Type B pancreatic cell (in vitro differentiated cells): Measurements from ENCODE around the gene CCR3. TPM values are rescaled to one million over a fixed set of nuclear protein-coding genes. Genes with fewer than 3 reads are reported as not detected.

ENCODE experiments used
- DNase-seq: peaks from one replicate; pipeline ENCODE4 v3.0.0; 2021; ENCODE audit warnings: mixed read lengths; ENCODE audit not compliant: unreplicated experiment; ENCODE audit errors: extremely low spot score
- H3K27ac Mint-ChIP-seq: 2 replicates; pipeline ENCODE4 v1.8.0; 2021; ENCODE audit warnings: mild to moderate bottlenecking, mixed read lengths
- H3K27me3 Mint-ChIP-seq: 2 replicates; pipeline ENCODE4 v1.8.0; 2021; ENCODE audit warnings: mixed read lengths
- H3K36me3 Mint-ChIP-seq: 2 replicates; pipeline ENCODE4 v1.8.0; 2021; ENCODE audit warnings: mixed read lengths
- H3K4me1 Mint-ChIP-seq: one replicate; pipeline ENCODE4 v1.8.0; 2021; ENCODE audit warnings: mixed read lengths; ENCODE audit not compliant: unreplicated experiment
- H3K4me3 Mint-ChIP-seq: 2 replicates; pipeline ENCODE4 v1.8.0; 2021; ENCODE audit warnings: mild to moderate bottlenecking, mixed read lengths
- H3K9me3 Mint-ChIP-seq: 2 replicates; pipeline ENCODE4 v1.8.0; 2021; ENCODE audit warnings: mixed read lengths
- total RNA-seq: library from RNA; stranded (reverse); gene quantifications from 2 replicates; pipeline ENCODE4 v1.2.1, GENCODE V29; 2021; ENCODE audit warnings: low replicate concordance
- TF ChIP-seq, protein P1 (sequence below): fragments of 200-600 bp; sonication (generic); conservative IDR thresholded peaks from 2 replicates; pipeline ENCODE4 v1.5.0; 2021; ENCODE audit warnings: antibody characterized with exemption, mild to moderate bottlenecking

CCR3 gene
- total RNA-seq, 1 donor from 2014 or later = not detected

DNA sequence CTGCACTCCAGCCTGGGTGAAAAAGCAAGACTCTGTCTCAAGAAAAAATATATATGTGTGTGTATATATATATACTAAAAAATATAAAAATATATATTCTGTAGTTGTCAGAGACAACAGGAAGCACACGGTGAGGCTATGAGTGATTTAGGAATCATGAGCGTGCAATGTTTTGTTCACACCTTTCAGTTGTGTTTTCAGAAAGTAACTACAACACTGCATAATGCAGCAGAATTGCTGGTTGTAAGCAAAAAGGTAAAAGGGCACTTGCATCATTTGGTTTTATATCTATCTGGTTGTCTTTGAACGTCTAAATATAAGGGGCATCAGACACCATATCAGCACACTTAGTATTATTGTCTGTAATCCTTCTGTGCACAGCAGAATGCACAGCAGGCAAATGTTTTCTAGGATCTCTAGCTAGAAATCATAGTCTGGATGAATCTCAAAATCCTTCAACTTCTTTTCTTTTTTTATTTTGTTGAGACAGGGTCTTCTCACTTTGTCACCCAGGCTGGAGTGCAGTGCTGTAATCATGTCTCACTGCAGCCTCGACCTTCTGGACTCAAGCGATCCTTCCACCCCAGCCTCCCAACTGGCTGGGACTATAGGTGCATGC, 44.8 kb downstream of the CCR3 start:
- TF ChIP-seq, protein P1, sequence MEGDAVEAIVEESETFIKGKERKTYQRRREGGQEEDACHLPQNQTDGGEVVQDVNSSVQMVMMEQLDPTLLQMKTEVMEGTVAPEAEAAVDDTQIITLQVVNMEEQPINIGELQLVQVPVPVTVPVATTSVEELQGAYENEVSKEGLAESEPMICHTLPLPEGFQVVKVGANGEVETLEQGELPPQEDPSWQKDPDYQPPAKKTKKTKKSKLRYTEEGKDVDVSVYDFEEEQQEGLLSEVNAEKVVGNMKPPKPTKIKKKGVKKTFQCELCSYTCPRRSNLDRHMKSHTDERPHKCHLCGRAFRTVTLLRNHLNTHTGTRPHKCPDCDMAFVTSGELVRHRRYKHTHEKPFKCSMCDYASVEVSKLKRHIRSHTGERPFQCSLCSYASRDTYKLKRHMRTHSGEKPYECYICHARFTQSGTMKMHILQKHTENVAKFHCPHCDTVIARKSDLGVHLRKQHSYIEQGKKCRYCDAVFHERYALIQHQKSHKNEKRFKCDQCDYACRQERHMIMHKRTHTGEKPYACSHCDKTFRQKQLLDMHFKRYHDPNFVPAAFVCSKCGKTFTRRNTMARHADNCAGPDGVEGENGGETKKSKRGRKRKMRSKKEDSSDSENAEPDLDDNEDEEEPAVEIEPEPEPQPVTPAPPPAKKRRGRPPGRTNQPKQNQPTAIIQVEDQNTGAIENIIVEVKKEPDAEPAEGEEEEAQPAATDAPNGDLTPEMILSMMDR = no peak
- H3K4me1 Mint-ChIP-seq = no peaks in the 10 kb centered on the region
- no peak for DNase-seq
- peaks cover 7% of the 10 kb centered on the region for H3K27me3 Mint-ChIP-seq
- no peaks in the 10 kb centered on the region for H3K9me3 Mint-ChIP-seq
- H3K4me3 Mint-ChIP-seq = no peak overlapping the region
- no peak overlapping the region for H3K27ac Mint-ChIP-seq
- H3K36me3 Mint-ChIP-seq = no peaks in the 10 kb centered on the region

DNA sequence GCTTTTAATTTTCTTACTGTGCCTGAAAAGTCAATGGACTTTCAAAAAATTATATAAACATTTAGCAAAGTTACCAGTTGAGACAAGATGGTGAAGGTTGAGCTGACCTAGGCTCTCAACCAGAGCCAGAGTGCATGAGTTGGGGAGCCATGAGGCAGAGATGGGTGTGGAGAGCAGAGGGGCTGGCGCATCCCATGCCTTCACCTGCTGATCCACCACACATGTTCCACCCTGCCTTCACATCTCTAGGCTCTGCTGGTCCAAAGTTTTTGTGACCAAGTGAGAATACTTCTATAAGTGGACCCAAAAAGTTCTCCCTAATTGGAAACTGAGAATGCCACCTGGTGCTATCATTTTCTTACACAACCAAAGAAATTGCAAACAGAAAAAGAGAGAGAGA, 47.3 kb downstream of the CCR3 start:
- no peak for DNase-seq
- Mint-ChIP-seq H3K36me3 (no peaks in the 10 kb centered on the region), H3K4me1 (no peaks in the 10 kb centered on the region), H3K27me3 (peaks cover 8% of the 10 kb centered on the region), H3K9me3 (no peaks in the 10 kb centered on the region), H3K4me3 (no peak overlapping the region), H3K27ac (no peak overlapping the region)
- TF ChIP-seq, protein P1 = no peak

DNA sequence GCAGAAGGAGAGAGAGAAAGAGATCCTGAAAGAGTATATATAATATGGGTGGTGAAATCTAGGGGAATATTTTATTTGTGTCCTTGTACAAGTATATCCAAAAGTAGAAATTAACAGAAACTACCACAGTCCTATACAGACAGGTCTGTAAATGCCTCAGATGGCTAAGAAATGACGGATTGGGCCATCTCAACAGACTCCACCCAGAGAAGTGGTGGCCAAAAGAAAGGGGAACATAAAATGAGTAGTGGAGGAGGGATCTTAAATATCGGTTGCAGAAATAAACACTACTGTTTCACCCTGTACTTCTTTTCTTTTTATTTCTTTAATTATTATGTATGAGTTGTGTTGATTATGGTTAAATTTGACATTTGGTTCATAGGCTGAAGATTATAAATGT, 47.7 kb downstream of the CCR3 start:
- H3K9me3 Mint-ChIP-seq = no peaks in the 10 kb centered on the region
- peaks cover 8% of the 10 kb centered on the region for H3K27me3 Mint-ChIP-seq
- no peak overlapping the region for H3K27ac Mint-ChIP-seq
- H3K4me1 Mint-ChIP-seq = no peaks in the 10 kb centered on the region
- no peaks in the 10 kb centered on the region for H3K36me3 Mint-ChIP-seq
- no peak for DNase-seq
- TF ChIP-seq, protein P1 = no peak
- H3K4me3 Mint-ChIP-seq = no peak overlapping the region

DNA sequence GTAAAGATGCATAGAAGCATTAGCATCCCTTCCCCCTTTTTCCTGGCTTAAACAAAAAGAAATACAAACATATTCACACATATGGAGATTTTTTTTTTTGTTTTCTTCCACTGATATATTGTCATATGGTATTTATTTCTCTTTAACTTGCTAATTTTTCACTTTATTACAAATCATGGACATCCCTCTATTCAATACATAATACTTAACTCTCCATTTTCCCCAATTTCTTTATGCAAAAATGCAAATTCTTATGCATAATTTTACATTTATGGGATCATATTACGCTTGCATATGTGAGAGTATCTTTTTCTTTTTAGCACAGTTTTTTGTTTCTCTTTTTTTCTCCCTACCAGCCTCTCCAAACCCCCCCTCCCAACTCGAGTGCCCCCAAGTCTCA, 48.8 kb downstream of the CCR3 start:
- Mint-ChIP-seq H3K36me3 (no peaks in the 10 kb centered on the region), H3K4me3 (no peak overlapping the region), H3K27me3 (peaks cover 8% of the 10 kb centered on the region), H3K9me3 (no peaks in the 10 kb centered on the region), H3K4me1 (no peaks in the 10 kb centered on the region), H3K27ac (no peak overlapping the region)
- DNase-seq = no peak
- TF ChIP-seq, protein P1 = no peak

GRCh38 chr3:46293035-46293724, 50.9 kb downstream of the CCR3 start:
- TF ChIP-seq, protein P1 = no peak
- H3K4me1 Mint-ChIP-seq = no peaks in the 10 kb centered on the region
- H3K9me3 Mint-ChIP-seq = no peaks in the 10 kb centered on the region
- H3K4me3 Mint-ChIP-seq = no peak overlapping the region
- H3K36me3 Mint-ChIP-seq = no peaks in the 10 kb centered on the region
- no peak overlapping the region for H3K27ac Mint-ChIP-seq
- peaks cover 15% of the 10 kb centered on the region for H3K27me3 Mint-ChIP-seq
- no peak for DNase-seq
